Measurements from ENCODE around the gene C10orf120.

Gene C10orf120

GRCh38 chr10:122699796-122700455 is at the start of gene C10orf120:
Gene C10orf120 (minus strand): TSS chr10:122699846. CDS start chr10:122699790, 56 bp downstream.
- no peak within 1 kb of the TSS for H3K4me3 ChIP-seq (ENCODE audit: low read depth, low read length)
- TF ChIP-seq, protein P1, sequence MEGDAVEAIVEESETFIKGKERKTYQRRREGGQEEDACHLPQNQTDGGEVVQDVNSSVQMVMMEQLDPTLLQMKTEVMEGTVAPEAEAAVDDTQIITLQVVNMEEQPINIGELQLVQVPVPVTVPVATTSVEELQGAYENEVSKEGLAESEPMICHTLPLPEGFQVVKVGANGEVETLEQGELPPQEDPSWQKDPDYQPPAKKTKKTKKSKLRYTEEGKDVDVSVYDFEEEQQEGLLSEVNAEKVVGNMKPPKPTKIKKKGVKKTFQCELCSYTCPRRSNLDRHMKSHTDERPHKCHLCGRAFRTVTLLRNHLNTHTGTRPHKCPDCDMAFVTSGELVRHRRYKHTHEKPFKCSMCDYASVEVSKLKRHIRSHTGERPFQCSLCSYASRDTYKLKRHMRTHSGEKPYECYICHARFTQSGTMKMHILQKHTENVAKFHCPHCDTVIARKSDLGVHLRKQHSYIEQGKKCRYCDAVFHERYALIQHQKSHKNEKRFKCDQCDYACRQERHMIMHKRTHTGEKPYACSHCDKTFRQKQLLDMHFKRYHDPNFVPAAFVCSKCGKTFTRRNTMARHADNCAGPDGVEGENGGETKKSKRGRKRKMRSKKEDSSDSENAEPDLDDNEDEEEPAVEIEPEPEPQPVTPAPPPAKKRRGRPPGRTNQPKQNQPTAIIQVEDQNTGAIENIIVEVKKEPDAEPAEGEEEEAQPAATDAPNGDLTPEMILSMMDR (IDR thresholded peaks at IDR 0.05; ENCODE audit: control insufficient read depth, extremely low read depth, insufficient read depth), result no peak
- no peak for DNase-seq (ENCODE audit: low read depth)

- no peak for DNase-seq (ENCODE audit: low read depth)
- H3K4me3 ChIP-seq (ENCODE audit: low read depth, low read length), result no peak overlapping the region
- TF ChIP-seq, protein P1 (IDR thresholded peaks at IDR 0.05; ENCODE audit: control insufficient read depth, extremely low read depth, insufficient read depth), result no peak
Observed at GRCh38 chr10:122748496-122748895, 48.9 kb upstream of the C10orf120 start.

DNA sequence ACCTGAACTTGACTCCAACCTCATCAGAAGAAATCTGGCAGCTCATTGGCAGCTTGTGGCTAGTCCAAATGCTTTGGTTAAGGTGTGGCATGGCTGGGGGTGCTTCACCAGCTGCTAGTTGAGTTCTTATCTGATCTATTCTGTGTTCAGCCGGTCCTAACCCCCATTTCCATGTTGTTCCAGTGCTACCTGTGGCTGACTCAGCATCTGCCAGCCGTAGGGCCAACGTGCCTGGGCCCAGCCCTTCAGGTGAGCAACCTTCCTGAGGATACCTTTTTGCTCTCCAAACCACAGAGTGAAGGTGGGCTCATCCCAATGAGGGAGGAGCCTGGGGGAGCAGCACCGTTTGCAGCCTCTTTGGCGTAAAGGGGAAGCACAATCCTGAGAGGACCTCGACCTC is 46.8 kb upstream of the C10orf120 start:
- no peak for DNase-seq (ENCODE audit: low read depth)

DNA sequence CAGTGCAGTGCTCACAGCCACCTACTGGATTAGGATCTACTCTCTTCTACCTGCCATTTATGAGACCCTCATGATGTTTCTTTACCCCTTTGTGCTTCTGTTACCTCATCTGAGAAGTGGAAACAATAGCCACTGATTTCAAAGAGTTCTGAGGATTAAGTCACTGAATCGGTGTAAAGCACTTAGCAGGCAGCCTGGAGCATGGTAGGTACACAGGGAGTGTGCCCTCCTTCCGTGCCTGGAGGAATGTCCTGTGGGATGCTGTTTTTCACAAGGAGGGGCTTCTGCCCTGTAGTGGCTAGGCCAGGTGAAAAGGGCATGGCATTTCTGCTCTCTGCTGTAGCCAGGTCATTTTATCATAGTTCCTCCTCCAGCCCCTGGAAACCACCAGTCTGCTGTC is 44.6 kb upstream of the C10orf120 start:
- TF ChIP-seq, protein P1 (IDR thresholded peaks at IDR 0.05; ENCODE audit: control insufficient read depth, extremely low read depth, insufficient read depth), result no peak
- DNase-seq (ENCODE audit: low read depth), result no peak
- H3K4me3 ChIP-seq (ENCODE audit: low read depth, low read length), result no peak overlapping the region

More for the DNA sequence above, 46.8 kb upstream of the C10orf120 start:
- TF ChIP-seq, protein P1 (IDR thresholded peaks at IDR 0.05; ENCODE audit: control insufficient read depth, extremely low read depth, insufficient read depth), result no peak
- H3K4me3 ChIP-seq (ENCODE audit: low read depth, low read length), result no peak overlapping the region

DNA sequence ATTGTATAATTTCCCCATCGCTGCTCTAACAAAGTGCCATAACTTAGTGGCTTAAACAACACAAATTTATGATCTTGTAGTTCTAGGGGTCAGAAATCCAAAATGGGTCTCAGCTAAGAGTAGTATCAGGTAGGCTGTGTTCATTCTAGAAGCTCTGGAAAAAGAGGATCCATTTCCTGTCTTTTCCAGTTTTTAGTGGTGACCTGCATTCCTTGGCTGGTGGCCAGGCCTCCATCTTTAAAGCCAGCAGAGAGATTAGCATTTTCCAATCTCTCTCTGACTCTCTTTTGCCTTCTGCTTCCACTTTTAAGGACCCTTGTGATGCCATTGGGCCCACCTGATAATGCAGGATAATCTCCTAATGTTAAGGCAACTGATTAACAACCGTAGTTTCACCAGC is 41.0 kb upstream of the C10orf120 start:
- DNase-seq (ENCODE audit: low read depth), result no peak
- H3K4me3 ChIP-seq (ENCODE audit: low read depth, low read length), result no peak overlapping the region
- TF ChIP-seq, protein P1 (IDR thresholded peaks at IDR 0.05; ENCODE audit: control insufficient read depth, extremely low read depth, insufficient read depth), result no peak

DNA sequence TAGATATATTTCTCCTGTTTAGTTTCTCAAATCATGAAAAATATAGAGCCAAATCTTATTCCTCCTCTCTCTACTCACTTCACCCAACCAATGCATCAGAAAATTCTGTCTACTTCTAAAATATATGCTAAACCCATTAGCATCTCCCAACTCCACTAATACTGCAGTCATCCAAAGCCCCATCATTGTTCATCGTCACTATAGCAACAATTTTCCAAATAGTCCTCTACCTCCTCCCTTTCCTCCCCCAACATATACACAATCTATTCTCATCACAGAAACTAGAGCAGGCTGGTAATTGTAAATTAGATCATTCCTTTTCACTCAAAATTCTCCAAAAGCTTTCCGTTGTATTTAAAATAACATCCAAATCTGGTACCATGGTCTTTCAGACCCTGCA is 38.4 kb upstream of the C10orf120 start:
- TF ChIP-seq, protein P1 (IDR thresholded peaks at IDR 0.05; ENCODE audit: control insufficient read depth, extremely low read depth, insufficient read depth), result no peak
- no peak overlapping the region for H3K4me3 ChIP-seq (ENCODE audit: low read depth, low read length)
- no peak for DNase-seq (ENCODE audit: low read depth)

All from LNCaP clone FGC (cell line).